ENCODE measurements around the gene EXOC6.
A peak's percentile ranks its signal among the peaks of the same experiment; 100 is the strongest.

EXOC6 gene

GRCh38 chr10:92834986-92835385, 13.3 kb upstream of the EXOC6 start:
- no peak for DNase-seq

- no peak for DNase-seq
Measured at GRCh38 chr10:92837456-92837855, 10.9 kb upstream of the EXOC6 start.

DNA sequence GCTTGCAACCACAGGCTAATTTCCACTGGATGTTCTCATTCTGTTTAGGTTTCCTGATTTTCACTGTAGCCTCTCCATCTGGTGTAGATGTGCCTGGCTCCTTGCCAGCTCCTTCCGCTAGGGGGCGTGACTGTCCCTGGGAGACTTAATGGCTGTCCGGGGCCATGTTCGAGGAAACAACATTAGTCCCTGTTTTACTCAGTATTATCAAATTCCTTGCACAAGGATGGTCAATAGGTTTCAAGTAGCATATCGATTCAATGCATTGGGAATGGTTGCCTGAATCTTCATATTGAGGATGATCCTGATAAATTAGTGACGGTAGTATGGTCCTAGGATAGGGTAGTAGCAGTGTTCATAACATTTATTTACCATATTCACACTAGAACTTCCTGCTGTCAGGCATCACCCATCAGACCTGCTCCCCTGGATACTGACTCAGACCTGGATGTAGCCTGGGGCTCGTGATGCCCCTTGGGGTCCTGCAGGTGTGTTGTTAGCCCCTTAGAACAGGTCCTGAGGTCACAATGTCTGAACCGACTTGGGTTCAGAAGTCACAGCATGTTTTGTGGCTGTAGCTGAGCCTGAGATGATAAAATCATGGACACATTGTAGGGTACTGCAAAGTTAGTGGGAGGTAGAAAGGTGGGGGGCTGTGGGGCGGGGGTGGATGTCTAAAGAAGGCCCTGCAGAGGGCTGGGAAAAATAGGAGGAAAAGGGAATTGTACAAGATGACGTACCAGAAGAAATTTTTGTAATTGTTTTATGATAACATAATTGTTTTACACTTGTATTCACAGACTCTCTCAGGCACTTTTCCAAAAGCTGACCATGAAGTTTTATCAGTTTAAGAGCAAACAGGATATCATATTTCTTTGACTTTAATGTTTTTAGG, 8.9 kb upstream of the EXOC6 start:
- DNase-seq: no peak

GRCh38 chr10:92844746-92845145, 3.6 kb upstream of the EXOC6 start:
- no peak for DNase-seq

- DNase-seq: no peak
Measured at GRCh38 chr10:92845921-92846320, 2.4 kb upstream of the EXOC6 start.

GRCh38 chr10:92846344-92846743, 2.0 kb upstream of the EXOC6 start:
- no peak for DNase-seq

DNA sequence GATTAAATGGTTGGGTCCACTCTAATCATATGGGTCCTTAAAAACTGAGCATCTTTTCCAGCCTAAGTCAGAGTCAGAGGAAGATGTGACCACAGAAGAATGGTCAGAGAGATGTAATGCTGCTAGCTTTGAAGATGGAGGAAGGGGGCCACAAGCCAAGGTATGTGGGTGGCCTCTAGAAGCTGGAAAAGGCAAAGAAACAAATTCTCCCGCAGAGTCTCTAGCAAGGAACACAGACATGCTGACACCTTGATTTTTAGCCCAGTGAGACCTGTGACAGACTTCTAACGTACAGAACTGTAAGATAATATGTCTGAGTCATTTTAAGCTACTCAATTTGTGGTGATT, 1.5 kb upstream of the EXOC6 start:
- no peak for DNase-seq

DNA sequence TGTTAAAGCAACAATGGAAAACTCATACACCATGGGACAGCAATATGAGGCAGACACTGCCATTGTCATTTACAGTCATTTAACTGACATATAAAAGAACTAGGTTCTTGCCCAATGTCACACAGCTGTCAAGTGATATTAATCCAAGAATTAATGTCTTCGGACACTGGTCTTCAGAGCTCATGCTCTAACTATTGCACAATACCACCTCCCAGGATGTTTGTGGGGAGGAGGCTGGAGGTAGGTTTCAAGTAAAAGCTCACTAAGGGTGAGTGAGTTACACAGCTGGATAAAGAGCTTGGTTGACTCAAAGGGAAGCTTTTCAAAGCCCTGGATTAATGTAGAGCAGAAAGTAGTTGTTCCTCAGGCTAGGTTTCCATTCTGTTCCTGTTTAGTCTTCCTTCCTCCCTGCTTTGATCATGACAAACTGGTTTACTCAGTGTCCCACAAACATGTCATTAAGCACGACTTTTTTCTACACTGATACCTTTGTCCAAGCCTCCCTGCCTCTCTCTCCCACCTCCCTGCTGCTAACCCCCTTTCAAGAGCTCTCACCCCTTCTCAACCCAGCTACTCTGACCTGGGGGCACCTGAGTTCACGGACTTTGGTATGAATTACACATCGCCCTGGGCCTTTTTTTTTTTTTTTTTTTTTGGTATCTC, 987 bp upstream of the EXOC6 start:
- no peak for DNase-seq

GRCh38 chr10:92848037-92848440, 281 bp upstream of the EXOC6 start:
- no peak for DNase-seq

GRCh38 chr10:92849234-92849525, 860 bp downstream of the EXOC6 start:
- no peak for DNase-seq

DNA sequence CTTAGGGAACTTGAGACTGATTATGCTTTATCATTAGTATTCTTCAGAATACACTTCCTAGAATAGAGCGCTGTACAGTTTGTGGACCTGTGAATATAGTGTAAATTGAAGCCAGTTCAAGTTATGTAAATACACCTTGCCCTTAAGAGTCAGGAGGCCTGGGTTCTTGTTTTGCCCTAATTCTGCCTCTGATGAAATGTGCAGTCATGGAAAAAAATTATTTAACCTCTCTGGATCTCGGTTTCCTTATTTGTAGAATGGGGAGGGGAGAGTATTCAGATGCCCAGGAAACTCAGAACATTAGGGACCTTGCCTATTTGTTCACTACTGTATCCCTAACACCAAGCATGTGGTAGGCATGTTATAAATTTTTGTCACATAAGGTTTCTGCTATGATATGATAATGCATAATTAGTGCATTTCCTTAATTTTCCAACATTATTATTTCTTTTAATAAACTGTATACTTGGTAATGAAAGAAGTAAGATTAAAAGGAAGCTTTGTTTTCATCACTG, 1.3 kb downstream of the EXOC6 start:
- DNase-seq: no peak

DNA sequence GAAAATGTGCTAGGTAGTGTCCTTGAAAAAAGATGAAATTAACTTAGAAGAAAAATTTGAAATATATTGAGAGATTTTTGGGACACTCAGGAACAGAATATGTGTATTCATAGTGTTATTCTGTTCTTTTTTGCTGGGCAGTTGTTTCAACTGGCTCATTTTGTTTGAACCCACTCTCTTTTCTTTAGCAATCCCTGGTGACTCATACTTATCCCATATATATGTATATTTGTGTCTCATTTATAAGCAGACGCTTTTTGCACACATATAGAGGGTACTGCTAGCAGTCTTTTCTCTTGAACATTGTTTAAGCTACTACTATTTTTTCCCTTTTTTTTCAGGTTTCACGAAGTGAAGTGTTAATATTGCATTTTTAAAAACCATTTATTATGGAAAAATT, 1.9 kb downstream of the EXOC6 start:
- no peak for DNase-seq

DNA sequence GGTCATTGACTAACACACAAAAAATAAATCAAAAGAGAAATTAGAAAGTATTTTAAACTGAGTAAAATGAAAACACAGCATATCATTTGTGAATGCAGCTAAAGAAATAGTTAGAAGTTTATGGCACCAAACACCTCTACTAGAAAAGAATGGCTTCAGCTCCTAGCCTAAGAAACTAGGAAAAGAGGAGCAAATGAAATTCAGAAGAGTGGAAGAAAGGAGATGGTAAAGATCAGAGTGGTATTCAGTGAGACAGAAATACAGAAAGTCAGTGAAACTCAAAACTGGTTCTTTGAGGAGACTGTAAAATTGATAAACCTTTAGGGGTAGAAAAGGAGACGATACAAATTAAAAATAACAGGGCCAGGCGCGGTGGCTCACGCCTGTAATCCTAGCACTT, 2.7 kb downstream of the EXOC6 start:
- DNase-seq: no peak

DNA sequence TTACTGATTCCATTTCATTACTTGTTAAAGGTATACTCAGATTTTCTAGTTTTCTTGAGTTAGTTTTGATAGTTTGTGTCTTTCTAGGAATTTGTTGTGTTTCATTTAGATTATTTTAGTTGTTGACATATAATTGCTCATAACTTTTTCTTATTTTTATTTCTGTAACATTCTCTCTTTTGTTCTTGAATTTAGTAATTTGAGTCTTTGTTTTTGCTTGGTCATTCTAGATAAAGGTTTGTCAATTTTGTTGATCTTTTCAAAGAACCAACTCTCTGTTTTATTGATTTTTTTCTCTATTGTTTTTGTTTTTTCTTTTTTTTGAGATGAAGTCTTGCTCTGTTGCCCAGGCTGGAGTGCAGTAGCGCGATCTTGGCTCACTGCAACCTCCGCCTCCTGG, 7.2 kb downstream of the EXOC6 start:
- no peak for DNase-seq

- no peak for DNase-seq
Measured at GRCh38 chr10:92857904-92858514, 9.7 kb downstream of the EXOC6 start.

- DNase-seq: no peak
Measured at GRCh38 chr10:92867235-92867634, 18.9 kb downstream of the EXOC6 start.

DNA sequence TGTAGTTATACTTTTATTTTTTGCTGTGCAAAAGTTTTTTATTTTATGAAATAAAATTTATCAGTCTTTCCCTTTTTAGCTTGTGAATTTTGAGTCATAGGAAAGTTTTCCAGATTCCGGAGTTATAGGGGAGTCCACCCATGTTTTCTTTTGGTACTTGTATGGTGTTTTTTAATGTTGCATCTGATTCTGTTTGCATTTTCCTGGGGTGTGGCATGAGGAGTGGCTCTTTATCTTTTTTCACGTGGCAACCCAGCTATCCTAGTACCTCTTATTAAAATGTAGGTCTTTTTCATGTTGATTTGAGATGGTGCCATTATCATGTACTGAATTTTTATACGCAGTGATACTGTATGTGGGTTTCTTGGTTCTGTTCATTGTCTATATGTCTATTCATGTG, 19.7 kb downstream of the EXOC6 start:
- no peak for DNase-seq

DNA sequence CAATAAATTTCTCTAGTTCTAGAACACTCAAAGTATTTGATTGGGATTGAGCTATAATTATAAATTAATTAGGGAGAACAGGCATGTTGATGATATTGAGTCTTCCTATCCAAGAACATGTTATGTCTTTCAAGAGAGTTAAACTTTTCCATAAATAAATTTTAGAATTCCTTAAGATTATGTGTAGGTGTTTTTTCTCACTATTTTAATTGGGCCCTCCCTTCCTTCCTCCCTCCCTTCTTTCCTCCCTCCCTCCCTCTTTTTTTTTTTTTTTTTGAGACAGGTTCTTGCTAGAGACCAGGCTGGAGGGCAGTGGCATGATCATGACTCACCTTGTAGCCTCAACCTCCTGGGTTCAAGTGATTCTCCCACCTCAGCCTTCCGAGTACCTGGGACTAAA, 20.2 kb downstream of the EXOC6 start:
- DNase-seq: no peak

DNA sequence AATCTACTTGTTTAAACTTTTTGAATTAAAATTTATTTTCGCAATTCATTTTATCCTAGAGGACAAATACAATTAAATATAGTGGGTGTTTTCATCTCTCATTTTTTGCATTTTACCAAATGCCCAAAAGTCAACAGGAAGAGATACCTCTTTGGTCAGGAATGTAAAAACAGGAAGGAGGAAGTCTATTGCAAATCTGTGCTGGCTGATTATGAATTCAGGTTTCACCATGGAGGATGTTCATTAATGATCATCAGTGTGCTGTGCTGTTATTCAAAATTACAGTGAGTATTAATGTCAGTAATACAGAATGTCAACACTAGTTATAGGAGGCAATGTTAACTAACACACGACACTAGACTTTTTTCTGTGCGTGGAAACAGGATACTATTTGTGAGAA, 24.7 kb downstream of the EXOC6 start:
- DNase-seq: no peak

- no peak for DNase-seq
Measured at GRCh38 chr10:92876509-92877036, 28.3 kb downstream of the EXOC6 start.

DNA sequence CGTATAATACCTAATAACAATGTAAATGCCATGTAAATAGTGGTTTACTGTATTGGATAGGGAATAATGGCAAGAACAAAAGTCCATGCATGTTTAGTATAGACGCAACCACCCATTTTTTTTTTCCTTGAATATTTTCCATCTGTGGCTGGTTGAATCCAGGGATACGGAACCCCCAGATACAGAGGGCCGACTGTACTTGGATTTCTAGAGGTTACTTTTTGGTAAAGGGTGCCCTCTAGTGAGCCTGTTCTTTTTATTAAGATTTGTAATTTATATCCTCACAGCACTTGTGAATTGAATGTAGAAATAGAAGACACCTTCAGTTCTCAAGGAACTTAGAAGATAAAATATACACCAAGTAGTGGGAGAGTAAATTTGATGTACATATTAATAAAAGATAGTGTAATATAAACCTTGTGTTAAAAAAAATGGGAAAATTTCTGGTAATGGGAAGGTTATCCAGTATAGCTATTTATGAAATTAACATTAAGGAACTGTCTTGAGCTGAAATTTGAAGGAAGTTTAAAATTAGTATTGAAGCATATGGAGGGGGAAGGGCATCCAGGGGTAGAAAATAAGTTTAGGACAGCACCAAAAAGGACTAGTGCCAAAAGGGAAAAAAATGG, 32.0 kb downstream of the EXOC6 start:
- DNase-seq: peak; percentile 71

GRCh38 chr10:92880917-92881316, 32.6 kb downstream of the EXOC6 start:
- no peak for DNase-seq

GRCh38 chr10:92886334-92886961, 38.1 kb downstream of the EXOC6 start:
- DNase-seq: no peak

Measured in amniotic stem cell (primary cell).